Testis (tissue), 2 donors: ENCODE measurements around the gene CCDC92B.

Source experiments
- POLR2A ChIP-seq: fragments of 450-650 bp; IDR thresholded peaks from one replicate; pipeline ENCODE4 v1.6.1; 2017; ENCODE audit warnings: antibody characterized with exemption, mild to moderate bottlenecking, moderate library complexity
- TF ChIP-seq, protein P1 (sequence below), 3 experiments: fragments of 450-650 bp in 2 of 3; fragments of 200-600 bp in 1 of 3; sonication (generic) in 1 of 3; IDR thresholded peaks; one replicate each; pipeline ENCODE4 v1.5.1; 2016 to 2019; ENCODE audit warnings: antibody characterized with exemption in 3 of 3, mild to moderate bottlenecking in 2 of 3, moderate library complexity in 1 of 3

DNA sequence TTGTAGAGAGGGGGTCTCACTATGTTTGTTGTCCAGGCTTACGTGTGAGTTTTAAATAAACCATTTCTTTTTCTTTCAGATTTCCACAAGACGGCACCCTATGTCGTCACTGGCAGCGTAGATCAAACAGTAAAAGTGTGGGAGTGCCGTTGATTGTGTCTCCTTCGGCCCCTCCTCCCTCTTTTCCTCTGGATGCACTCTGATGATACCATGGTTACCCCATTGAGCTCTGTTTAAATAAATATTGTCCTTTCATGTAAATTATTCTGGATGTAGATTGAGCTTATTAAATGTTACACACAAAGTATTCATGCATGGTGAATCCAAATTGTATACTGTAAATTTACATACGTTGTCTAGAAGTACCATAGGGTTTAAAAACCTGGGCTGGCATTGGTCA, 67.8 kb downstream of the CCDC92B start:
- TF ChIP-seq, protein P1, sequence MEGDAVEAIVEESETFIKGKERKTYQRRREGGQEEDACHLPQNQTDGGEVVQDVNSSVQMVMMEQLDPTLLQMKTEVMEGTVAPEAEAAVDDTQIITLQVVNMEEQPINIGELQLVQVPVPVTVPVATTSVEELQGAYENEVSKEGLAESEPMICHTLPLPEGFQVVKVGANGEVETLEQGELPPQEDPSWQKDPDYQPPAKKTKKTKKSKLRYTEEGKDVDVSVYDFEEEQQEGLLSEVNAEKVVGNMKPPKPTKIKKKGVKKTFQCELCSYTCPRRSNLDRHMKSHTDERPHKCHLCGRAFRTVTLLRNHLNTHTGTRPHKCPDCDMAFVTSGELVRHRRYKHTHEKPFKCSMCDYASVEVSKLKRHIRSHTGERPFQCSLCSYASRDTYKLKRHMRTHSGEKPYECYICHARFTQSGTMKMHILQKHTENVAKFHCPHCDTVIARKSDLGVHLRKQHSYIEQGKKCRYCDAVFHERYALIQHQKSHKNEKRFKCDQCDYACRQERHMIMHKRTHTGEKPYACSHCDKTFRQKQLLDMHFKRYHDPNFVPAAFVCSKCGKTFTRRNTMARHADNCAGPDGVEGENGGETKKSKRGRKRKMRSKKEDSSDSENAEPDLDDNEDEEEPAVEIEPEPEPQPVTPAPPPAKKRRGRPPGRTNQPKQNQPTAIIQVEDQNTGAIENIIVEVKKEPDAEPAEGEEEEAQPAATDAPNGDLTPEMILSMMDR (IDR thresholded peaks at IDR 0.05): no peak
- TF ChIP-seq POLR2A: no peak
